ENCODE measurements around the gene UAP1L1. TPM values are rescaled to one million over a fixed set of nuclear protein-coding genes. Genes with fewer than 3 reads are reported as not detected.

The UAP1L1 gene
- total and polyA plus RNA-seq, 2 experiments from 2014 or later, result 2.5 to 8.1 TPM

DNA sequence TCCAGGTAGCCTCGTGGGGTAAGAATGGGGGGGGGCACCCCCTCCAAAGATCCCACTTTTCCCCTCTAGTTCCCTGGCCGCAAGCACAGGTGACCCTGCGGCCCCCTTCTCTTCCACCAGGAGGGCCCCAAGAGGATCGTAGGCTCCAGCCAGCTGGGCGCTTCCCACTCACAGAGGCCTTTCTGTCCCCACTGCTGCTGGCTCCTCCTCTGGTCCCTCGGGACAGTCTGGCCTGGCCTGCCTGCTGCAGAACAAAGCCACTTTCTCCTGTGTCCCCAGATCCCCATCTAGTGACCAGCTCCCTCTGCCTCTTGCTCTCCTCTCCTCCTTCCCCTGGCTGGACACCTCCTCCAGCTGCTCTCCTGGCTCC lies 6.4 kb upstream of the UAP1L1 start:
- peaks cover 11% of the 10 kb centered on the region; the same call in 1 of the 2 replicates for H3K27me3 ChIP-seq (ENCODE audit: insufficient read depth)
- Mint-ChIP-seq H3K36me3 (ENCODE audit: low read depth) (no peaks in the 10 kb centered on the region; the same call in 2 of the 3 replicates), H3K9me3 (no peaks in the 10 kb centered on the region; the same call in 2 of the 3 replicates), H3K4me3 (peak overlapping the region; percentile 72), H3K27ac (no peak overlapping the region), H3K27me3 (ENCODE audit: insufficient read depth, low read depth, poor library complexity) (peaks cover 16% of the 10 kb centered on the region), H3K4me1 (peaks cover 27% of the 10 kb centered on the region)
- H3K4me2 ChIP-seq, result peak overlapping the region; percentile 85
- H3K79me2 ChIP-seq (replicated peaks; ENCODE audit: insufficient read depth), result peaks cover 10% of the 10 kb centered on the region; the same call in 1 of the 2 replicates
- ATAC-seq, result peak; percentile 16
- H3K4me3 ChIP-seq, result peak overlapping the region; percentile 71
- H2AFZ ChIP-seq, result peak overlapping the region; percentile 74; the same call in 1 of the 2 replicates
- H3K9me2 ChIP-seq (ENCODE audit: insufficient read depth), result no peaks in the 10 kb centered on the region
- peaks cover 27% of the 10 kb centered on the region for H3K4me1 ChIP-seq (ENCODE audit: insufficient read depth)
- H3K36me3 ChIP-seq (ENCODE audit: insufficient read depth), result no peaks in the 10 kb centered on the region; the same call in 1 of the 2 replicates
- peaks cover 11% of the 10 kb centered on the region; the same call in 1 of the 2 replicates for H4K20me1 ChIP-seq (replicated peaks; ENCODE audit: insufficient read depth)
- H3K27ac ChIP-seq (ENCODE audit: low read depth), result 0 out of 2 replicates have a peak overlapping the region, but pooled peaks have one; percentile 66
- TF ChIP-seq, protein P1, sequence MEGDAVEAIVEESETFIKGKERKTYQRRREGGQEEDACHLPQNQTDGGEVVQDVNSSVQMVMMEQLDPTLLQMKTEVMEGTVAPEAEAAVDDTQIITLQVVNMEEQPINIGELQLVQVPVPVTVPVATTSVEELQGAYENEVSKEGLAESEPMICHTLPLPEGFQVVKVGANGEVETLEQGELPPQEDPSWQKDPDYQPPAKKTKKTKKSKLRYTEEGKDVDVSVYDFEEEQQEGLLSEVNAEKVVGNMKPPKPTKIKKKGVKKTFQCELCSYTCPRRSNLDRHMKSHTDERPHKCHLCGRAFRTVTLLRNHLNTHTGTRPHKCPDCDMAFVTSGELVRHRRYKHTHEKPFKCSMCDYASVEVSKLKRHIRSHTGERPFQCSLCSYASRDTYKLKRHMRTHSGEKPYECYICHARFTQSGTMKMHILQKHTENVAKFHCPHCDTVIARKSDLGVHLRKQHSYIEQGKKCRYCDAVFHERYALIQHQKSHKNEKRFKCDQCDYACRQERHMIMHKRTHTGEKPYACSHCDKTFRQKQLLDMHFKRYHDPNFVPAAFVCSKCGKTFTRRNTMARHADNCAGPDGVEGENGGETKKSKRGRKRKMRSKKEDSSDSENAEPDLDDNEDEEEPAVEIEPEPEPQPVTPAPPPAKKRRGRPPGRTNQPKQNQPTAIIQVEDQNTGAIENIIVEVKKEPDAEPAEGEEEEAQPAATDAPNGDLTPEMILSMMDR (conservative IDR thresholded peaks at IDR 0.05; ENCODE audit: low read depth in 2 of 2), result peak in 1 of 2 experiments; percentile 34; a peak in 1 of 4 replicates
- TF ChIP-seq, protein P2, sequence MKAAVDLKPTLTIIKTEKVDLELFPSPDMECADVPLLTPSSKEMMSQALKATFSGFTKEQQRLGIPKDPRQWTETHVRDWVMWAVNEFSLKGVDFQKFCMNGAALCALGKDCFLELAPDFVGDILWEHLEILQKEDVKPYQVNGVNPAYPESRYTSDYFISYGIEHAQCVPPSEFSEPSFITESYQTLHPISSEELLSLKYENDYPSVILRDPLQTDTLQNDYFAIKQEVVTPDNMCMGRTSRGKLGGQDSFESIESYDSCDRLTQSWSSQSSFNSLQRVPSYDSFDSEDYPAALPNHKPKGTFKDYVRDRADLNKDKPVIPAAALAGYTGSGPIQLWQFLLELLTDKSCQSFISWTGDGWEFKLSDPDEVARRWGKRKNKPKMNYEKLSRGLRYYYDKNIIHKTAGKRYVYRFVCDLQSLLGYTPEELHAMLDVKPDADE (IDR thresholded peaks at IDR 0.05), result no peak
- H3F3A ChIP-seq (replicated peaks; ENCODE audit: low read depth), result peaks cover 19% of the 10 kb centered on the region; the same call in 1 of the 2 replicates
- no peak for DNase-seq (ENCODE audit: low spot score)

DNA sequence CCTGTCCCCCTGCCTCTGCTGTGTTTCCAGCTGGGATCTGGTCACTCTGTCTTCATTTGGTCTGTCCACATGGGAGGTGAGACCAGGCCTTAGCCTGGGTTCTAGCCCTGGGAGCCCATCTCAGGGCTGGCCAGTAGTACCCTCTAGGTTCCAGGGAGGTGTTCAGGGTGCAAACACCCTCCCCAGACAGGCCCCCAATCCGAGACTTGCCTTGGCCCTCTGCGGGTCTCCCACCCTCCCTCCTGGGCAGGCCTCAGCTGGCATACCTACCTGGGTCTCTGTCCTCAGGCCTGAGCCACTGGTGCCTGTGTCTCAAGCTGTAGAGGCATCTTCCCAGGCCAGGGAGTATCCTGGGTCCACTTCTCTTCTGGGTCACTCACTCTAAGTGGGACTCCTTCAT lies 6.0 kb upstream of the UAP1L1 start:
- H3K4me3 Mint-ChIP-seq, result peak overlapping the region; percentile 72

DNA sequence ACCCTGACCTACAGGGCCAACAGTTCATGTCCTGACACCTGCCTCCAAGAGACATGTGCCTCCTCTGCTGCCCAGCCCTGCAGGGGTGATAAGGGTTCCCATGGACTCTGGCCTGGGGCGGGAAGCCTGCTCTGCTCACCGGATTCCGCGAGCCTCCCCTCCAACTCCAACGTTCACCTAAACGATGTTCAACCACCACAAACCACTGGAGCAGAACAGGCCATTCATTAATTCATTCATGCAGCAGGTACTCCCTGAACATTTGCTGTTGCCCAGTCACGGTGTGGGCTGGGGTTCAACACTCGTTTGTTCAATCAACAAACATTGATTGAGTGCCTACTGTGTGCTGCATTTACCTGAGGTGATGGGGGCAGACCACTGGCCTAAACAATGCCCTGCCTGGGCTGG lies 3.3 kb upstream of the UAP1L1 start:
- Mint-ChIP-seq H3K9me3 (no peaks in the 10 kb centered on the region; the same call in 2 of the 3 replicates), H3K27ac (no peak overlapping the region; the same call in 1 of the 2 replicates), H3K4me3 (no peak overlapping the region; the same call in 2 of the 3 replicates), H3K36me3 (ENCODE audit: low read depth) (no peaks in the 10 kb centered on the region; the same call in 2 of the 3 replicates), H3K27me3 (ENCODE audit: insufficient read depth, low read depth, poor library complexity) (peaks cover 41% of the 10 kb centered on the region), H3K4me1 (peaks cover 22% of the 10 kb centered on the region)
- DNase-seq (ENCODE audit: low spot score) (no peak), ATAC-seq (no peak)
- Histone ChIP-seq H3K9me2 (ENCODE audit: insufficient read depth) (no peaks in the 10 kb centered on the region), H3K4me1 (ENCODE audit: insufficient read depth) (peaks cover 30% of the 10 kb centered on the region), H4K20me1 (replicated peaks; ENCODE audit: insufficient read depth) (peaks cover 3% of the 10 kb centered on the region; the same call in 1 of the 2 replicates), H3K27ac (ENCODE audit: low read depth) (no peak overlapping the region), H3K4me3 (no peak overlapping the region; the same call in 1 of the 2 replicates), H3F3A (replicated peaks; ENCODE audit: low read depth) (peaks cover 25% of the 10 kb centered on the region; the same call in 1 of the 2 replicates), H3K27me3 (ENCODE audit: insufficient read depth) (peaks cover 37% of the 10 kb centered on the region), H2AFZ (no peak overlapping the region), H3K36me3 (ENCODE audit: insufficient read depth) (no peaks in the 10 kb centered on the region), H3K4me2 (no peak overlapping the region), H3K79me2 (replicated peaks; ENCODE audit: insufficient read depth) (no peaks in the 10 kb centered on the region)
- TF ChIP-seq, protein P3, sequence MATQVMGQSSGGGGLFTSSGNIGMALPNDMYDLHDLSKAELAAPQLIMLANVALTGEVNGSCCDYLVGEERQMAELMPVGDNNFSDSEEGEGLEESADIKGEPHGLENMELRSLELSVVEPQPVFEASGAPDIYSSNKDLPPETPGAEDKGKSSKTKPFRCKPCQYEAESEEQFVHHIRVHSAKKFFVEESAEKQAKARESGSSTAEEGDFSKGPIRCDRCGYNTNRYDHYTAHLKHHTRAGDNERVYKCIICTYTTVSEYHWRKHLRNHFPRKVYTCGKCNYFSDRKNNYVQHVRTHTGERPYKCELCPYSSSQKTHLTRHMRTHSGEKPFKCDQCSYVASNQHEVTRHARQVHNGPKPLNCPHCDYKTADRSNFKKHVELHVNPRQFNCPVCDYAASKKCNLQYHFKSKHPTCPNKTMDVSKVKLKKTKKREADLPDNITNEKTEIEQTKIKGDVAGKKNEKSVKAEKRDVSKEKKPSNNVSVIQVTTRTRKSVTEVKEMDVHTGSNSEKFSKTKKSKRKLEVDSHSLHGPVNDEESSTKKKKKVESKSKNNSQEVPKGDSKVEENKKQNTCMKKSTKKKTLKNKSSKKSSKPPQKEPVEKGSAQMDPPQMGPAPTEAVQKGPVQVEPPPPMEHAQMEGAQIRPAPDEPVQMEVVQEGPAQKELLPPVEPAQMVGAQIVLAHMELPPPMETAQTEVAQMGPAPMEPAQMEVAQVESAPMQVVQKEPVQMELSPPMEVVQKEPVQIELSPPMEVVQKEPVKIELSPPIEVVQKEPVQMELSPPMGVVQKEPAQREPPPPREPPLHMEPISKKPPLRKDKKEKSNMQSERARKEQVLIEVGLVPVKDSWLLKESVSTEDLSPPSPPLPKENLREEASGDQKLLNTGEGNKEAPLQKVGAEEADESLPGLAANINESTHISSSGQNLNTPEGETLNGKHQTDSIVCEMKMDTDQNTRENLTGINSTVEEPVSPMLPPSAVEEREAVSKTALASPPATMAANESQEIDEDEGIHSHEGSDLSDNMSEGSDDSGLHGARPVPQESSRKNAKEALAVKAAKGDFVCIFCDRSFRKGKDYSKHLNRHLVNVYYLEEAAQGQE (IDR thresholded peaks at IDR 0.05; ENCODE audit: unreplicated experiment), result no peak
- TF ChIP-seq CREB1 (CRISPR knock-in tag; IDR thresholded peaks at IDR 0.05; ENCODE audit: low read depth) (no peak), NANOG (IDR thresholded peaks at IDR 0.05; ENCODE audit: borderline replicate concordance) (no peak)
- TF ChIP-seq, protein P1 (conservative IDR thresholded peaks at IDR 0.05; ENCODE audit: low read depth in 2 of 2), result no peak

More for the DNA sequence above, 6.0 kb upstream of the UAP1L1 start:
- H2AFZ ChIP-seq, result peak overlapping the region; percentile 74; the same call in 1 of the 2 replicates
- Mint-ChIP-seq H3K9me3 (no peaks in the 10 kb centered on the region; the same call in 2 of the 3 replicates), H3K27me3 (ENCODE audit: insufficient read depth, low read depth, poor library complexity) (peaks cover 20% of the 10 kb centered on the region), H3K36me3 (ENCODE audit: low read depth) (no peaks in the 10 kb centered on the region; the same call in 2 of the 3 replicates), H3K4me1 (peaks cover 27% of the 10 kb centered on the region), H3K27ac (no peak overlapping the region)
- DNase-seq (ENCODE audit: low spot score) (no peak), ATAC-seq (no peak)
- peak overlapping the region; percentile 71 for H3K4me3 ChIP-seq
- H3K79me2 ChIP-seq (replicated peaks; ENCODE audit: insufficient read depth), result peaks cover 10% of the 10 kb centered on the region; the same call in 1 of the 2 replicates
- H4K20me1 ChIP-seq (replicated peaks; ENCODE audit: insufficient read depth), result peaks cover 11% of the 10 kb centered on the region; the same call in 1 of the 2 replicates
- peak overlapping the region; percentile 85 for H3K4me2 ChIP-seq
- H3K9me2 ChIP-seq (ENCODE audit: insufficient read depth), result no peaks in the 10 kb centered on the region
- H3F3A ChIP-seq (replicated peaks; ENCODE audit: low read depth), result peaks cover 21% of the 10 kb centered on the region; the same call in 1 of the 2 replicates
- H3K36me3 ChIP-seq (ENCODE audit: insufficient read depth), result no peaks in the 10 kb centered on the region; the same call in 1 of the 2 replicates
- TF ChIP-seq EZH2phosphoT487 (IDR thresholded peaks at IDR 0.05; ENCODE audit: unreplicated experiment) (no peak), EZH2 (IDR thresholded peaks at IDR 0.05; ENCODE audit: low read depth, unreplicated experiment) (no peak), ZNF331 (CRISPR knock-in tag; IDR thresholded peaks at IDR 0.05; ENCODE audit: low read depth) (no peak), ZNF114 (CRISPR knock-in tag; IDR thresholded peaks at IDR 0.05) (no peak)
- H3K27ac ChIP-seq (ENCODE audit: low read depth), result 0 out of 2 replicates have a peak overlapping the region, but pooled peaks have one; percentile 66
- peaks cover 30% of the 10 kb centered on the region for H3K4me1 ChIP-seq (ENCODE audit: insufficient read depth)
- H3K27me3 ChIP-seq (ENCODE audit: insufficient read depth), result peaks cover 15% of the 10 kb centered on the region

Data from GM23338 (cell line).